ENCODE measurements around the gene TENT5C.

- TF ChIP-seq EZH2 (IDR thresholded peaks at IDR 0.05; ENCODE audit: borderline replicate concordance, low read length) (no peak), CTCF (IDR thresholded peaks at IDR 0.05; ENCODE audit: low read length) (no peak)
These were observed 3.0 kb upstream of the TENT5C start for GRCh38 chr1:117602862-117603261.

Measured in OCI-LY1 (cell line).